UCSD-AML1 (cell line): ENCODE measurements around the gene CD151.

Source experiments
- DNase-seq: peaks from one replicate; lab custom pipeline; 2025; ENCODE audit not compliant: unreplicated experiment; lab: John Stamatoyannopoulos, UW

The CD151 gene

GRCh38 chr11:832529-833113 lies at the start of gene CD151:
TSS of gene CD151 (plus strand) at chr11:832952. CDS start at chr11:836070, 3,118 bp downstream.
- peak; percentile 73 for DNase-seq

DNA sequence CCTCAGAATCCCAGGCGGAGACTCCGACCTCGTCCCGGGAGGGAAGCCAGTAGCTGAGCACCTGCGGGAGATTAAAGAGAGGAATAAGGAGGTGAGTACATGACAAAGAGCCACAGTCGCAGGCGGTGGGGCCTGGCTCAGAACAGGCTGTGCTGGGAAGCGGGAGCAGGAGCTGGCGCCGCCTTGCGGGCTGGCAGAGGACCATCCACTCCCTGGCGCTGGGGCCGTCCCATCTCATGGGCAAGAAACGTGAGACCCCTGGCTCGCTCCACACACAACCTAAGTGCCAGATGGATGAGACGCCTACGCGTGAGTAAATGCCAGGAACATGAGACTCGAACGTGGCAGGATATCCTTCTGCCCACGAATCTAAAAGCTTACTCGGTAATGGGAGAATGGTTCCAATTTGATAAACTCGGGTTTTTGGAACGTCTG lies 49.2 kb upstream of the CD151 start:
- no peak for DNase-seq

DNA sequence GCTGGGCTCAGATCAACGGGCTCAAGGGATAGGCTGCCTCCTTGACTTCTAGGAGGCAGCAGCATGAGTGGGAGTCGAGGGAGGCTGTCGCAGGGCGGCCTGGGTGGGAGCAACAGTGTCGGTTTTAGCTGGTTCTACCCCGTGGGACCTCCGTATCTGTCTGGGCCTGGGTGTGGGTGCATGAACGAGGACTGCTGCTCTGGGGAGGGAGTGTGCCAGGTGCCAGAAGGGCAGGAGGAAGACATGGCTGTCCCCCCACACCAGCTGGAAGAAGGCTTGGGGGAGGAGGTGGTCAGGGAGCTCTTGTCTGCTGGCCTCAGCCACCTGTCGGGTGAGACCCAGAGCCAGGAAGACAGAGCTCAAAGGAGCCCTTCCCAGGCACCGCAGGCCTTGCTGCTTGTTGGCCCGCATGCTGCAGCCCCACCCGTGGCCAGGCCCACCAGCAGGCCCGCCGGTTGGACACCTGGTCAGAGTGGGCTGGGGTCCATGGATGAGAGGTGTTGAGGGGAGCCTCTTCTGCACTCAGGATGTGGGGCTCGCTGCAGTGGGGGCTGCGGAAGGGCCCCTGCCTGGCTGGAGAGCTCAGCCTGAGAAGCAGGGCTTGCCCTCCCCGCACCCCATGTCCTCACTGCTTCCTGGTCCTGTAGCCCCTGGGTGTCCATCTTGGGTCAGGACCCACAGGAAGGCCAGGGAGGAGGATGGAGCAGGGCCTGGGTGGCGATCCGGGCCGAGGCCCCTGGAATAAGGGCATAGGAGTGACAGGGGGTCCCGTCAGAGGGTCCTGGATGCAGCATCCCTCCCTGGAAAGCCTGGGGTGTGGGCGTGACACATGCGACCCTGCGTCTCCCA lies 46.3 kb upstream of the CD151 start:
- no peak for DNase-seq

DNA sequence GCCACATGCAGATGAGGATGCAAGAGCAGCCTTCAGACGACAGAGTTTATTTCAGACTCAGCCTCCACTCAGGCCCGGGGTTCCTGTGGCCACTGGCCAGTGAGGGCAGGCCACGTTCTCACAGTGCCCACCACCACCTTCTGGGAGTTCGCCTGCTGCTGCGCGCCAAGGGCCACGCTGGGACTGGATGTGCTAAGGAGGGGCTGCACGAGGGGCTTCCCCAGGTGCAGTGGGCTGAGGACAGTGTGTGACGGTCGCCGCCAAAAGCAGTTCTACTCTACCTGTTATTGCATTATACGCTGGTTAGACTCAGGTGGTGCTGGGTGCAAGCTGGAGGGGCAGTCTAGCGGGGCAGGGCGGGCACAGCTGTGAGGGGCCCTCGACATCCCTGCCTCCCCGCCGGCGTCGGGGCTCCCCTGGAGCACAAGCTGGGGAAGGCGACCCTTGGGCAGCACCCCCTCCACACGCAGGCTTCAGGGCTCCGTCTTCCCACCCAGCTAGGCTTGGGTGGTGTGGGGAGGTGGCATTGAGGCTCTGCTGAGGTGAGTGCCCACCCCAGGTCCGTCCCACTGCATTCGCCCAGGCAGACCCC lies 45.6 kb upstream of the CD151 start:
- DNase-seq, result no peak

GRCh38 chr11:788009-788640 lies 44.6 kb upstream of the CD151 start:
- no peak for DNase-seq

DNA sequence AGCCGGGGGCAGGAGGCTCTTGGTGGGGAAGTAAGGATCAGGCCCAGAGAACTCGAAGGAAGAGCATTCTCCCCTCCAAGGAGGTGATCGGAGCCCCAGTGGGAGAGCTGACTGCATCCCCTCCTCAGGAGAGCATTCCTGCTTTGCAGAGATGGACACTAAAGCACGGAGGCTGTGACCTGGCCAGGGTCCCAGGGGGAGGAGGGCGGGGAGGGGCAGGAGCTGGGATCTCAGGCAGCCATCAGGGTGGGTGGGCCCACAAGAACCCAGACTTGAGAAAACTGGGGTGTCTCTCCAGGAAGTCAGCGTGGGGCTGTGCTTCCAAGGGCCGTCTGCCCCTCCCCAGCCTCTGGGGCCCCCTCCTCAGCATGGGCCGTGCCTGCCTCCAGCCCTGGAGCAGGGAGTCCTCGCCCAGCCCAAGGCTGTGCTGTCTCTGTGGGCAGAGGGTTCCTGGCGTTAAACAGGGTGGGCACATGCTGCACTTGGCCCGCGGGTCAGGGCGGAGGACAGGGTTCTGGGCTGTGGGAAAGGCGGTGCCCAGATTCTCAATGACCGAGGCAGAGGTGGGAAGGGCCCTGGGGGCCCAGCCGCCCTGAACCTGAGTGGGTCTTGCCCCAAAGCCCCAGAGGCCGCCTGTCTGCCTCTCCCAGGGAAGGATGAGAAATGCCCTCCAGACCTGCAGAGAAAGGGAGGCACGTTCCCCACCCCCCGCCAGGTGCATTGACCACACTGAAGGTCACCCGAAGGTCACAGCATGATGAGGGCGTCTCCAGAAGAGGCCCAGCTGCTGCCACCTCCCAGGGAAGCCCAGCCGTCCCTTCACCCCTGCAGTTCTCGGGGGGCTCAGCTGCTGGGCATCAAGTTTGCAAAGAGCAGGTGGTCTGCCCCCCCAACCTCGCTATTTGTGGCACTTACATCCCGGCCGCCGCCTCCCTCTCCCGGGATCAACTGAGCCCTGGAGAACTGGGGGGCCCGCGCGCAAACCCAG lies 43.5 kb upstream of the CD151 start:
- no peak for DNase-seq

DNA sequence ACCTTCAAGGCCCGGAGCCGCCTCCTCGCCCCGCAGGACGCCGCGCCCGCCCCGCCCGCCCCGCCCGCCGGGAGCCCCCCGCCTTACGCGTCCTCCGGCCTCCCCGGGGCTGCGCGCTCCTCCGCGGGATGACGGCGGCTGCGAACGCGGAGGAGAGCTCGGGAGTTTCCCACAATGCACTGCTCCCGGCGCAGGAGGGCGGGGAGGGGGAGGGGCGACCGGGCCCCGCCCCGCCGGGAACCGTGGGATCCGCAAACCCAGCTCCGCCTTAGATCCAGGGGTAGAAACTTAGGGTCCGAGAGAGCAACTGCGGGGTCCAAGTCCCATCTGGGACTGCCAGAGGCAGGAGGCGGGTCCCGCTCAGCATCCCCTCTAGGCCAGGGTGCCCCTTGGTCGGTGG lies 42.8 kb upstream of the CD151 start, which contains the start of gene CEND1:
Gene CEND1 (minus strand): TSS at position 148 of the 400 bp plus-strand sequence. CDS start 1,514 bp downstream, outside the sequence.
- no peak for DNase-seq

DNA sequence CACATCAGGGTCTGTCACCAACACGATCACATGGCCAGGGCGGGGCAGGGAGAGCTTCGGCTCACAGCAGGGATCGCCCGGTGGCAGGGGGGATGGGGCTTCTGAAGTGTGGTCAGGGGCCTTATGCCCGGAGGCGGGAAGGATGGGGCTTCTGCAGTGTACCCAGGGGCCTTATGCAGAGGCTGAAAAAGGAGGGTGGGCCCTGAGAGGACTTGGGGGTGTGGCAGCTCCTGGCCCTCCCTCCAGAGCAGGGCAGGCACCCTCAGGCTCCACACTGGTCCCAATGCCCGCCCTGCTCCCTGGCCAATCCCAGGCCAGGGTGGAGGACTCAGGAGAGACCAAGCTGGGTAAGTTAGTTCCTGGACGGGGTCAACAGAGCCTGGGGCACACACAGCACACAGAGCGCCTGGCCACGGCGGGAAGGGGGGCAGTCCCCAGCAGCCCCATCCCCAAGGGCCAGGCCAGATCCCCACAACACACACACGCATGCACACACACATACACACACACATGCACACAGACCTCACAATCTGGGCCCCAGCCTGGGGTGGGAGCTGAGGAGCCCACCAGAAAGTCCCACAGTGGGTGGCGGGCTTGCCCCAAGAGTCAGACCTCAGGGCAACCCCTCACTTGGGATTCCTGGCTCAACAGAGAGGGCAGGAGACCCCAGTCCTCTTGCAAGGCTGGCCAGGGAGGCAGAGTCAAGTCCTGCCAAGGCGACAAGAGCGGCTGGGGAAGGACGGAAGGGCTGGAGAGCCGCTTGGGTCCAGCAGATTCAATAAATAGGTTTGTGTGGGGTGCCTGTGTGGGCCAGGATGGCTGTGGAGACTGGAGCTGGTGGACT lies 41.8 kb upstream of the CD151 start:
- no peak for DNase-seq

DNA sequence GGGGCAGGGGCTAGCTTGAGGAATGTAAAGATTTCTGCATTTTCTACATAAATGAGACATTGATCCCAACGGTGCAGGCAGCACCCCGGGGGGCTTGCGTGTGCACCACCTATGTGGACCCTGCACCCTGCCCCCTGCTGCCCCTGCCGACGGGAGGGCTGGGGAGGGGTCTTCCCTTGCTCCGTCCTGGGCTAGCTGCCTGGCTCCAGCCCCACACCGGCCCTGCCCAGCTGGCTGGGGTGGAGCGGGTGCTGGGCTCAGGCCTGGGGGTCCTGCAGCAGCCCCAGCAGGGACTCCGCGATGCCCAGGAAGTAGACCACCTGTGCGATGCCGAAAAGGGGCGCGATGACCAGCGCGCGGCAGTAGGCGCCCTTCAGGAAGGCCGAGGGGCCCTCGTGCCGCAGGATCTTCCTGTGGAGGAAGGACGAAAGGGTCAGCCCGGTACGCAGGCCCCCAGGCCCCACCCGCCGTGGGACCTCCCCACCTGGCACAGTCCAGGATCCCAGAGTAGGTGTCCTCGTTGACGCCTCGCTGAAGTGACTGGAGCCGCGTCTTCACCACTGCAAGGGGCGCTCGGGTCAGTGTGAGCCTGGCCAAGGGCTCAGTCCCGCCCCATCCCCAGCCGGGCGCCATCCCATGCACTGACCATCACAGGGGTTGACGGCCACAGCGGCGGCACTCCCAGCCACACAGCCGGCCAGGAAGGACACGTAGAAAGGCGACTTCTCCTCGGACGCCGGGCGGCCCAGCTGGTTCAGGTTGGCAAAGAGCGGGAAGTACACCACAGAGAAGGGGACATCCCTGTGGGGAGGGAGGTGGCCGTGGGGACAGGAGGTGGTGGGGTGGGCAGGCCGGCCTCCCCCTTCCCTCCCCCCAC lies 40.9 kb upstream of the CD151 start:
- no peak for DNase-seq

DNA sequence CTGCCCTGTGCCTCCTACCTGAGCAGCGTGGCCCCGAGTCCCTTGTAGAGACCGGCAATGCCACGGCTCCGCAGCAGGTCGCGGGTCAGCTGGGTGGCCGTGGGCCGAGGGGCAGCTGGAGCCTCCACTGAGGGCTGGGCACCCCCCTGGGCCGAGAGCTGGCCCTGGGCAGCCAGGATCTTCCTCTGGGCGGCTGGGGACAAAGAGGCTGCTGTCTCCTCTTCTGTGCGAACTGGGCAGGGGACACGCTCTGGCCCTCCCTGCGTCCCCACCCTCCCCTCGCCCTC lies 40.3 kb upstream of the CD151 start:
- DNase-seq, result no peak

DNA sequence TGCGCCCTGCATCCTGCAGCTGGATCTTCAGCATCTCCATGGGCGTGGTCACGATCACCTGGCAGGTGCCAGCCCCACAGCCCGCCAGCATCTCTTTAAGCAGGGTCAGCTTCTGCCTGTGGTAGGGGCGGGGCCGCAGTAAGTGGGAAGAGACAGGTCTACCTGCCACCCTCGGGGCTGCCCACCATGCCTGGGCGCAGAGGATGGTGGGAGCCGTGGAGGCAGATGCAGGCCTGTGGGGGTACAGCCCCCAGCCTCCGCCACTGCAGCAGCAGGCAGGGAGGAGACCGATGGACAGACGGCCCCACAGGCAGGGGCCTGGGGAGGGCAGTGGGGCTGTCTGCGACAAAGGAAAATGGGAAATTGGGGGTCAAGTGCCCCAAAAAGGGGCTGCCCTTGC lies 39.9 kb upstream of the CD151 start:
- no peak for DNase-seq

- DNase-seq, result no peak
These were observed 39.2 kb upstream of the CD151 start for GRCh38 chr11:793556-793955.

DNA sequence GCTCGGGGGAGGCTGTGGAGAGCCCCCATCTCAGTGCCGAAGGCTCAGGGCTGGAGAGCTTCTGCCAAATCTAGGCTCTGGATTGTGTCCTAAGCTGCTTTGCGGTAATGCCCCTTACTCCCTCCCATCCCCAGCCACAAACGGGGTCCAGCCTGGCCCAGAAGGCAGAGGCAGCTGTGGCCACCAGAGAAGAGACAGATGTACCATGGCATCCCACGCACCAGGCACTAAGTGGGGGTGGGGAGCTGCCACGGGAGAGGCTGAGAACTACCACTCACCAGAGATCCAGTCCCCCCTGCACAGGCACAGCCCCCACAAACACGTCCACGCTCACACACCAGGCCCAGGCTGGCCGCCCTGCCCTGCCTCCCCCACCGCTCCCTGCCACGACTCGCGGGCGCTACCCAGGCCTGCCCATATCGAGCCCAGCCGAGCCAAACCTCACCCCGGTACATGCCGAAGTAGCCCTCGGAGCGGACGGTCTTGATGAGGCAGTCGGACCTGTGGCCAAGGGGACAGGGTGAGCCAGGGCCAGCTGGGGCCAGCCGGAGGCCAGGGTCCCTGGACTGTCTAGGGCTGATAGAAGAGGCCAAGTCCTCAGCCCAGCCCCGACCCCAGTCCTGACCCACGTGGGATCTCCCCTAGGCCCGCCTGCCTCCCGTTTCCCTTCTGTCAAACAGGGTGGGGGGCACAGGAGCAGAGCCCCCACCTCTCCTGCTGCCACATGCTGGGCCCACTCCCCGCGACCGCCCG lies 38.6 kb upstream of the CD151 start:
- no peak for DNase-seq

DNA sequence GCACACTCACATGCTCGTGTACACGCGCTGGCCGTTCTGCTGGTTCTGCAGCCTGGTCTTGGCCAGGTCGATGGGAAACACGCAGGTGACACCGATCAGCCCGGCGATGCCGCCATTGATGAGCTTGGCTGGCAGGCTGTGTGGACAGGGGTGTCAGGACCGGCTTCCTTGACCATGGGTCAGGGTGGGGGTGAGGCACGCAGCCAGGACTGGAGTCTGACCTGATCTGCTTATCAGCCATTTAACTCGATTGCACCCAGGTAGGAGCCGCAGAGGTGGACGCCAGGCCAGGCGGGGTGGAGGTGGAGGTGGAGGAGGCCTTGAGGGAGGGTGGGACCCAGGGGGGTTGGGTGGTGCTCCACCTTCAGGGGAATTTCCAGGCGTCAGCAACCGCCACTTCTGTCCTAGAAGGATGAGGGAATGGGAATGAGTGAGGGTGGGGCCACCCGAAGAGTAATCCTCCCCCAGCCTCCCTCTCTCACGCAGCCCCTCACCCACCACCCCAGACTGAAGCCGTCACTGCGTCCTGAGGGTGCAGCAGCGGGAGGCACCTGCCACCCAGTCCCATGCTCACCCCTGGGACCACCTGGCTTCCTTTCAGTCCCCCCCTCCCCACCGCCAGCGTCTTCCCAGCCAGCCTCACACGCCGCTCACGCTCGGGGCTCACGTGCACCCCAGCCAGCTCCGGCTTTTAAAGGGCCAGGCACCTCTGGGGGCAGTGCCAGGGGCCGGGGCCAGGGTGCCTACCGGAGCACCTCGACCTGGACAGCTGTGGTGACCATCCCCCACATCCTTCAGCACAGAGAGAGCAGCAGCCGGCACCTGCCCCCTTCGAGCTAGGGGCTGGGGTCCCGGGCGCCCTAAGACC lies 37.8 kb upstream of the CD151 start:
- no peak for DNase-seq

DNA sequence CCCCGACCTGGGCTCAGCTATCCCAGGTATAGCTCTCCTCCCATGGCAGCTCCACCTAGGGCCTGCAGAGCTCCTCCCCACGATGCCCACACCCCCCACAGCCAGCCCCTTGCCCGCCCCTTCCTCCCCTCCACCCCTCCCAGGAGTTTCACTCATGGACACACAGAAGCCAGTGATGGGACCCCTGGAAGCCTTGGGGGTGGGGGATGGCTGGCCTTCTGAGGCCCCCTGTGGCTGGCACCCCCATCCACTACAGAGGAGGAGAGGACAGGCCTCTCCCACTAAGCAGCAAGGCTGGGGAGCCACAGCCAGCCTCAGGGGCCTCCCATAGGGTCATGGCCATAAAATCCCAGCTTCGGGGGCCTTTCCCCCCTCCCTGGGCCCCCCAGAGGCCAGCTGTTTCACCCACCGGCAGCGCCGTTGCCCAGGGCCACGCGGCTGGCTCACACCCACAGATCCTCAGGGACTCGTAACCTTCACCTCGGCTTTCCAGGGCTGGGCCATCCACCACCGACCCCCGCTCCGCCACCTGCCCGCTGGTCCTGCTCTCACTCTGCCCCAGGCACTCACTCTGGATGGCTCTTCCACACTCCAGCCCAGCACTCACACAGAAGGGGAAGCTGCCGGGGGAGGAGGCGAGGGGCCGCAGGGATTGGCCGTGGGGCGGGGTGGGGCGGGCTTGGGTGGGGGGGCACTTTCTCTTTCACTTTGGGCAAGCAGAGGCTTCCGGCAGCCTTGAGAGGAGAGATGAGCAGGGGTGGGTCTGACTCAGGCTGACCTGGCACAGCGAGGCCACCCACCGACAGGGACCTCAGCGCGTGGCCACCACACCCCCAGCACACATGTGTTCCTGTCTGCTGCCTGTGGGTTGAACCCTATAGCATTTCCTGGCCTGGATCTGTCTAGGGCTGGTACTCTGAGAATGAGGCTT lies 36.9 kb upstream of the CD151 start:
- peak; percentile 79 for DNase-seq
